Stimulated activated CD8-positive, alpha-beta memory T cell treated with anti-CD3 and anti-CD28 coated beads, Interleukin-7, amount 100 ng/mL, for 48 hours (primary cell): ENCODE data around the gene C22orf15.
A peak's percentile ranks its signal among the peaks of the same experiment; 100 is the strongest.
"Not testable (repeated sequence)": the region's sequence is repeated elsewhere in the genome, so short reads cannot be mapped to it uniquely, and the experiment has no call there.

Experiments
- DNase-seq, 2 donors: peaks; one replicate each; pipeline ENCODE4 v3.0.0-alpha.2; 2020; ENCODE audit warnings: low read depth in 1 of 2; ENCODE audit errors: extremely low read depth in 1 of 2

Gene C22orf15, protein sequence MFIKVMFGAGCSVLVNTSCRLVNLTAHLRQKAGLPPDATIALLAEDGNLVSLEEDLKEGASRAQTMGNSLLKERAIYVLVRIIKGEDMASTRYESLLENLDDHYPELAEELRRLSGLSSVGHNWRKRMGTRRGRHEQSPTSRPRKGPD

DNA sequence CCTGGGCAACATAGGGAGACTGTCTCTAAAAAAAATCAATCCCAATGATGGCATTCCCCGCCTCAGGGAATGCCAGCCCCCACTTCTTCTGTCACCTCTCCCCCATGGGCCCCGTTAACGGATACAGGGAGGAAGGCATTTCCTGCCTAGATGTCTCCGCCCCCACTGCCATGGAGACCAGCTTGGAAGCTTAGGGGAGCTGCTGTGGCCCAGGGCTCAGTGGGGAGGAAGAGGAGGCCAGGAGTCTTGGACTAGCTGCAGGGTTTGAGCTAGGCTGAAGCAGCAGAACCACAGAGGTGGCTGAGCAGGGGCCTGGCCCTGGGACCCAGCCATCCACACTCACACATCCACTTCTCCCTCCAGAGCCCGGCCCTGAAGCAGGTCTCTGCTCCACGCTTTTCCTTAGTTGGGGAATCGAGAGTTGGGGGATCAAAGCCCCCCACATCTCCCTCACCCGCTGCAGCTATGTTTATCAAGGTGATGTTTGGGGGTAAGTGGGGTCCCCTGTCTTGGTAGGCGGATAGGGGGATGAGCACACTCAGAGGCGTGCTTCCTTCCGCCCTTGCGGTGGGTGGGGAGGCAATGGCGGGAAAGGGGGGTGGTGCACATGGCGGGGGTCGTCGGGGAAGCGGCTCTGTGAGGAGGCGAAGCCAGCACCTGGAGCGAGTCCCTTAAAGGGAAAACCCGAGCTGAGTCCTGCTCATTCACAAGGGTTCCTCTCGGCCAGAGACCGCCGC is at the start of gene C22orf15:
TSS of gene C22orf15 (plus strand) at position 149 of the 737 bp plus-strand sequence. CDS start at position 466, 317 bp downstream.
- no peak for DNase-seq

DNA sequence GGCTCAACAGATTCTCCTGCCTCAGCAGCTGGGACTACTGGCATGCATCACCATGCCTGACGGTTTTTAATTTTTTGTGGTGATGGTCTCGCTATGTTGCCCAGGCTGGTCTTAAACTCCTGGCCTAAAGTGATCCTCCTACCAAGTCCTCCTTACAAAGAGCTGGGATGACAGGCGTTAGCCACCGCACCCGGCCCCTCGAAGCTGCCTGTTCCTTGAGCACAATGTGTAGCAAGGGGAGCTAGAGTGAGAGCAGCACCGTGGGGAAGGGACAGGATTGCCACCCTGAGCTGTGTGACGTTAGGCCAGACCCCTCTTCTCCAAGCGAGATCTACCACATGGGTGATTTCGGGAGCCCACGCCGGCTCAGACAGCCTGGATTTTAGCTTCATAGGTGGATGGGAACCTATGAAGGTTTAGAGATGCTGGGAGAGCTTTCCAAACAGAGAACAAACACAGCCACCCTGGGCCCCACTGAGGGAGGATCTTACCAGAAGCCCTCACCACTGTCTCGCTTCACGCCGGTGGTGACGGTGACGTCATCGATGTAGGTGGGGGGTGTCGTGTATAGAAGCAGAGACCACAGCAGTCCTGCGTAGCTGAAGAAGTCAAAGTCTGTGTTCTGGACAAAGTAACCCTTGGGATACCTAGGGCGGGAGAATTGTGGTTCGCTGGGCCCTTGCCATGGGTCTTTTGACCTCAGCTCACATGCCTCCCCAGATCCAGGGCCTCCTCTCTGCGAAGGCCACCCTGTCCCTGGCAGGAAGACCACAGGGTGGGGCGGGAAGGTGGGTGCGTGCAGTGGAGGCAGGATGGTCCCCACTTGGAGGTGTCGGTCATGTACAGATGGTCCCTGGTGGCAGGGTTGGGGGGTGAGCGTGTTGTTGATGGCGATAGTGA is 48.8 kb upstream of the C22orf15 start:
- peak in 1 of 2 donors; percentile 60 for DNase-seq

DNA sequence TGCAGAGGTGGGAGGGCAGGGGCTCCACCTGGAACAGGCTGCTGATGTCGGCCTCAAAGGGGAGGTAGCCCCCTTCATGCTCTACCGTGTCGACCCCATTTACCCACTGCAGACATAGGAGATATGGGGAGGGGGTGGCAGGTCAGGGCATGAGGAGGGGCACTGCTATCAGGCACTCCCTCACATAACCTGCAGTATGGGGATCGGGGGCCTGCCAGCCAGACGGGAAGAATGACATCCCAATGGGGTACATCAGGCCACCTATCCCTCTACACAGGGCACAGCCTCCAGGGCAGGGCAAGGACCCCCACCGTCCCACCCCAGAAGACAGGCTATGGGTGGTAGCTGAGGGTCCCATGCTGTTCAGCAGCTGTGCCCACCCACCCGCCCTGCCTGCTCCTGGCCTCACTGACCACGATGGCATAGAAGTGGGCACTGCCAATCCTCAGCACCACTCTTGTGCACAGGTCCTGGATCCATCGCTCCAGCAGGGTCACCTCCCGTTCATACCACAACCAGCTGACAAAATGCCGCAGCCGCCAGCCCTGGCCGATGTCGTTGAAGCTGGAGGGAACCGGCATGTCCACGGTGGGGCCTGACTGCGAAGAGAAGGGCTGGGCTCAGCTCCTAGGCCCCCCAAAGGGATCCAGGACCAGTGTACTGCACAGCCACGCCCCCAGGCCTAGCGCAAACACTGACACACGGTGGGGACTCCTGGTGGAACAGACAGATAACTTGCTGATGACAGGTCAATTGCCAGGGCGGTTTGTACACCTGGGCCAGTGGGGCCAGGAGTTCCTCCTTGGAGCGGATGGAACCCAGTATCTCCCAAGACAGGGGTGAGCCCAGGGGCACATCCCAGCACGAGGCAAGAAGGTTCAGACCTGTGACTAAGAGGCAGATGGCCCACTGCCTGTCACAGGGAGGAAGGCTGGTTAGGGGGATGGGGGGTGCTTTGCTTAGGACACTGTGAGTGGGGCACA is 47.9 kb upstream of the C22orf15 start:
- no peak for DNase-seq

DNA sequence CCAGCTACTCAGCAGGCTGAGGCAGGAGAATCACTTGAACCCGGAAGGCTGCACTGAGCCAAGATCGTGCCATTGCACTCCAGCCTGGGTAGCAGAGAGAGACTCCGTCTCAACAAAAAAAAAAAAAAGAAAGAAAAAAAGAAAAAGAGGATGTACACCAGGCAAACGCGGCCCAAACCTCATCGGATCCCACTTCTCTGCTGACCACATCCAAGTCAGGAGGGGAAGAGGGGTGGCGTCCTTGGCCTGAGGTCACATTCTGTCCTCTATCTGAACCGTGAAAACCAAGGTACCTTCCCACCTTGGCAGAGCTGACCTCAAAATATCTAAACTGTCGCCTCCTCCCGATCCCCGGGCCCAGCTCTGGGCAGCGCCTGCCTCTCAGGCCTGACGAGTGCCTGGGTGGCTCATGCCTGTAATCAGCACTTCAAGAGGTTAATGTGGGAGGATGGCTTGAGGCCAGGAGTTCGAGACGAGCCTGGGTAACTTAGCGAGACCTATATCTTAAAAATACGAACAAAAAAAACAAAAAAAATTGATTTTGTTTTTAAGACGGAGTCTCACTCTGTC is 46.9 kb upstream of the C22orf15 start:
- no peak for DNase-seq

DNA sequence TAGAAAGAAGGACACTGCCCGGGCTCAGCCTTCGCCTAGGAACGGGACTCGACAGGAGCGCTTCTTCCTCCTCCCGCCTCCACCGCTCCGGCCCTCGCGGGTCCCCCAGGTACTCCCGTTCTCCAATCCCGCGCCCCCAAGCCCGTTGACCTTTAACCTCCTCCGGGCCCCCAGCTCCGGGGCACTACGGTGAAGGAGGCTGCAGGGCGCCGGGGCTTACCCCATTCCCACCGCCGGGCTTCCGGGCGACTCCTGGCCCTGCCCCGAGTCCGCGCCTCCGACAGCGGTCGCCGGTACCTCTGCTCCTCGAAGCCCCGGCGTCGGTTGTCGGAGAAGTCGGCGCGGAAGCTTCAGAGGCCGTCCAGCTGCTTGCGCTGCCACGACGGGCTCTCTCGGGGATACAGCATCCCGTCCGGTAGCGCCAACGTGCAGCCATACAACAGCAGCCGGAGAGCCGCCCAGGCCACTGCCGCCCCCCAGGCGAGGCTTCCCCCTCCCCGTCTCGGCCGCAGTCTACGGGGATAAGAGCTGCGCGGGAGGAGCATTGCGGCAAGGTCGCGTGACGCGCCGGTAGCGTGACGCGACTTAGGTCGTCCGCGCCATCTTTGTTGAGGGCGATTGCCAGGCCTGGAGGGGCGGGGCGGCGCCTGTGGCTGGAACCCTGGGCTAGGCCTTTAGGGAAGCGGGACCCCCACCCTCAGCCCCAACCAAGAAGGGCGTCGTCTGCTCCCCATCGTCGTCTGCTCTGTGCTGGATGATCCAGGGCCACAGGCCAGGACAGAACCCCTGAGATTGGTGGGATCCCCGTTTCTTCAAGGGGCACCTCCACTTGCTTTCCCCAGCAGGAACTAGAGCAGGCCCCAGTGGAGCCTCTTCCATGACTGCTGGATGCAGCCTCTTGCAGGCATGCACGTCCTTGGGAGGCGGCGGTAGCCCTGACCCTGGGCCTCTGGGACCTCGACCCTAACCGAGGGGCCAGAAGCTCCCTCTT is 45.7 kb upstream of the C22orf15 start:
- peak; percentile 59 to 68 for DNase-seq

DNA sequence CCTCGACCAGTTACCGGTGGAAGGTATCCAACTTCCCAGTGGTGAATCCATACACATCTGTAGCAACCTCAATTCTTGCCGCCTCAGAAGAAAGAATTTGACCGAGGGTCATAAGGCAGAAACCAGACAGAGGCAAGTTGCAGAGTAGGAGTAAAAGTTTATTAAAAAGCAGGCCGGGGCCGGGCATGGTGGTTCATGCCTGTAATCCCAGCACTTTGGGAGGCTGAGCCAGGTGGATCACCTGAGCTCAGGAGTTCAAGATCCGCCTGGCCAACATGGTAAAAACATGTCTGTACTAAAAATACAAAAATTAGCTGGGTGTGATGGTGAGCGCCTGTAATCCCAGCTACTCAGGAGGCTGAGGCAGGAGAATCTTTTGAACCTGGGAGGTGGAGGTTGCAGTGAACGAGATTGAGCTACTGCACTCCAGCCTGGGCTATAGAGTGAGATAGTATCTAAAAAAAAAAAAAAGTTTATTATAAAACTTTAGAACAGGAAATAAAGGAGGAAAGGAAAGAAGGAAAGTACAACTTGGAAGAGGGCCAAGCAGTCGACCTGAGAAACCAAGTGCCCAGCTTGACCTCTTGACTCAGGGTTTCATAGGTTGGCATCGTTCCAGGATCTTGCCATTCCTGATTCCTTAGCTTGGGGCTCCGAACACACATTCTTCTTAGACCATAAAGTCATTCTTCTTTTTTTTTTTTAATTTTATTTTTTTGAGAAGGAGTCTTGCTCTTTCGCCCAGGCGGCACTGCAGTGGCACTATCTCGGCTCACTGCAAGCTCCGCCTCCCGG is 44.2 kb upstream of the C22orf15 start:
- no peak for DNase-seq

DNA sequence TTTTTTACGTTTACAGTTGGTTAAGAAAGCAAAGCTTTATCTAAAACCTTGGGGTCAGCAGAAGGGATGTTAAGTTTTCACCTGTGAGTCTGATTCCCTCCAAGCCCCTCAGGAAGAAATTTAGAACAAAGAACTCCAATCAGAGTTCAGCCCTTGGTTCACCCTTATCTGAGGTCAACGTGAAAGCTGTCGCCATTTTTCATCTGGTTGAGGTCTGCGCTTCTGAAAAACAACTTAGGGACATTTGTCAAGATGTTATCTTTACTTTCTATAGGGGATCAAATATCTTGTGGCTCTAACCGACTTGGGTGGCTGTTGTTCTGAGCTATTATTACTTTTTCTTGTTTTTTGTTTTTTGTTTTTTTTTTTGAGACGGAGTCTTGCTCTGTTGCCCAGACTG is 41.9 kb upstream of the C22orf15 start:
- DNase-seq = no peak

DNA sequence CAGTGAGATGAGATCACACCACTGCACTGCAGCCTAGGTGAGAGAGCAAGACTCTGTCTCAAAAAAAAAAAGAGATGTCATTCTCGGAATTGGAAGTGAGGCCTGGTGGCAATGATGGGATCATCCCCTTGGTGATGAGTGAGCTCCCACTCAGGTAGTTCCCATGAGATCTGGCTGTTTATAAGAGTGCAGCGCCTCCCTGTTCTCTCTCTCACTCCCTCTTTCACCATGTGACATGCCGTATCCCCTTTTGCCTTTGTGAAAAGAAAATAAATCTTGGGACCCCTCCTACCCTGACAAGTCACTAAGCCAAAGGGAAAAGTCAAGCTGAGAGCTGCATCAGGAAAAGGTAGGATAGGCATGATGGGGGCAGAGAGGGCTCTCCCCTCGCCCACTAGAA is 40.6 kb upstream of the C22orf15 start:
- DNase-seq = no peak

DNA sequence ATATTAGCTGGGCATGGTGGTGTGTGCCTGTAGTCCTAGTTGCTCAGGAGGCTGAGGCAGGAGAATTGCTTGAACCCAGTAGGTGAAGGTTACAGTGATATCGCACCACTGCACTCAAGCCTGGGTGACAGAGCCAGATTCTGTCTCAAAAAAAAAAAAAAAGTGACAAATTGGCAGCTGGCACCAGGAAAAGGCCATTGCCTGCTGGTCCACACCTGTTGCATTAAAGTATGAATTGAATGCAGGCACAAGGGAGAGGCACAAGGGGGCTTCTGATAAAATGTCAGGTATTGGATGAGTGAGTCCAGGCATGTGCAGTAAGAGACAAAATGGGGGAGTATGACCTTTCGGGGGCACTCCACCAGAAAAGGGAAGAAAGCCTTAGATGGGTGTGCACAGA is 40.1 kb upstream of the C22orf15 start:
- no peak for DNase-seq

DNA sequence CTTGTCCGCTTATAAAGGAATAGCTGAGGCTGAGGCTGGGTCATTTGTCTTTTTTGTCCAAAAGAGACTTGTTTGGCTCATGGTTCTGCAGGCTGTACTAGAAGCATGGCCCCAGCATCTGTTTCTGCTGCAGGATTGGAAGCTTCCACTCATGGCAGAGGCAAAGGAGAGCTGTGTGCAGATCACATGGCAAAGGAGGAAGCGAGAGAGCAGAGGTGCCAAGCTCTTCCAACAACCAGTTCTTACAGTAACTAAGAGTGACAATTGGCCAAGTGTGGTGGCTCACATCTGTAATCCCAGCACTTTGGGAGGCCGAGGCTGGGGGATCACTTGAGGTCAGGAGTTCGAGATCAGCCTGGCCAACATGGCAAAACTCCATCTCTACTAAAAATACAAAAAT is 34.7 kb upstream of the C22orf15 start:
- DNase-seq = not testable (repeated sequence)

DNA sequence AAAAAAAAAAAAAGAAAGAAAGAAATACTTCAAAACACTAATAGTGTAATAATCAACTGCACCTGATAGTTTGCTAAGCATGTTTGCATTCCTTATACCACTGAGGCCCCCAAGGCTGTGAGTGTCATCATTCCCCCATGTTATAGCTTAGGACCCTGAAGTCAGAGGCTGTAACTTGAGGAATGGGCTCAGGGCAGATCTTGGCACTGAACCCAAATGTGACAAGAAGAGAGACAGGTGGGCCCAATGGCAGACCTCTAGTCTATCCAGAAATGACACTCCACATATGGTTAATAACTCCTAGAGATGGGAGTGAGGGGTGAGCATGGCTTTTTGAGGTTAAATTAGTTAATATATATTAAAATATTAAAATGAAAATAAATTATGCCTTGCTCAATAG is 25.1 kb upstream of the C22orf15 start:
- no peak for DNase-seq

DNA sequence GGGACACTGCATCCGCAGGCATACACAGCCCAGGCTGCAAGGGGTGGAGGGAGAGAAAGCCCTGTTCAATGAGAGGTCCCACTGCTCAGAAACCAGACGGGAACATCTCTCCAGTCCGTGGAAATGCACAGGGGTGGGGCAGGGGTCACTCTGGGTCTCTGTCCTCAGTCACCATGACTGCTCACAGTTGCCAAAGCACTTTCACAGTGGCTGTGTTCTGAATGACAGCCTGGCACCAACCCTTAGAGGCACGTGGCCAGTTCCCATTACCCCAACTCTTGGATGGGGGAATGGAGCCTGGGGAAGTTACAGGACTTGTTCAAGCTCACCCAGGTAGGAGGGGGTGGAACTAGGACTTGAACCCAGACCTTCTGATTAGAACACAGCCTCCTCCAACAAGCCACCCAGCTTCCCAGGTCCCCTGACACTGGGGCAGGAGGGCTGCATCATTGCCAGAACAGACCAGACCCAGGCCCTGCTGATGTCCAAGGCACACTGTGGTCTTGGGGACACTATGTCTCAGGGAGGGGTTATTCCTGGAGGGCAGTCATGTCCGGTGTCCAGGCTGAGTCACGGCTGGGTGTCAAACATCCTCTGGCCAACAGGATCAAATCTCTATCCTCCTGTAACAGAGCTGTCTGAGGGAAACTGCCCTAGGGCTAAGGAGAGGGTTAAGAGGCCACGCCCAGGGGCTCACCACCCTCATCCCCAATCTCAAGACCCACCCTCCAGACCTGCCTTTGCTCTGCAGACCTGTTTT is 20.1 kb upstream of the C22orf15 start:
- DNase-seq = no peak

DNA sequence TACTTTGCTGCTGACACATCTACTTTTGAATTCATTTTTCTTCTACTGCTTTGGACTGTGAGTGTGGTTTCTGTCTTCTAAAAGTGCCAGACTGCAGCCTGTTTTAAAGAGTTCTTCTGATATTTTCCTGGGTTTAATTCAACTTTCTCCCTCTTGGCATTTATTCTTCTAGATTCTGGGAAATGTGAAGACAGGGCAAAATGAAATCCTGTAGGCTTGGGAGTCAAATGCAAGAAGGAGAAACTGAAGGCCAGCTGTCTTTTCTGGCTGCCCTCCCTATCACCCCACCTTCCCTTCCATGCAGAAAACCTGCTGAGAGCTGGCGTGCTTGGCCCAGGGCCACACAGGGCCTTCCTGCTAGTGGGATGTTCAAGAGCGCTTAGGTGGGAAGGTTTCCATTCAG is 19.5 kb upstream of the C22orf15 start:
- DNase-seq = no peak

DNA sequence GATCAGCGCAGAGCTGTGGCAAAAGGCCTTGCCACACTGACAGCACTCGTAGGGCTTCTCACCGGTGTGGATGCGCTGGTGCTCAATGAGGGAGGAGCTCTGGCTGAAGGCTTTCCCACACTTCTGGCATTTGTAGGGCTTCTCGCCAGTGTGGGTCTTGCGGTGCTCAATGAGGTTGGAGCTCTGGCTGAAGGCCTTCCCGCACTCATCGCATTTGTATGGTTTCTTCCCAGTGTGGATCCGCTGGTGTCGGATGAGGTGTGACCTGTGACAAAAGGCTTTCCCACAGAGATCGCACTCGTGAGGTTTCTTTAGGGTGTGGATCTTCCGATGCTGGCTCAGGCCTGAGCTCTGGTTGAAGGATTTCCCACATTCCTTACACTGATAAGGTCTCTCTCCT is 18.8 kb upstream of the C22orf15 start:
- DNase-seq = no peak

DNA sequence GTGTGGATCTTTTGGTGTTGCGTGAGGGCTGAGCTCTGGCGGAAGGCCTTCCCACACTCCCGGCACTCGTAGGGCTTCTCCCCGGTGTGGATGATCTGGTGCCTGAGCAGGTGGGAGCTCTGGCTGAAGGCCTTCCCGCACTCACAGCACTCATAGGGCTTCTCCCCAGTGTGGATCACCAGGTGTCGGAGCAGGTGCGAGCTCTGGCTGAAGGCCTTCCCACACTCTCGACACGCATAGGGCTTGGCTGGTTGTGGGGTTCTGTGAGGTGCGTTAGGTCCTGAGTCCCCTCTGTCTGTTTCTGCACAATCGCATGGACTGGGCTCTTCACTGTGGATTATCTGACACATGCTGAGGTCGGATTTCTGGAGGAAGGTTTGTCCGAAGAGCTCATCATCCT is 18.3 kb upstream of the C22orf15 start:
- no peak for DNase-seq

DNA sequence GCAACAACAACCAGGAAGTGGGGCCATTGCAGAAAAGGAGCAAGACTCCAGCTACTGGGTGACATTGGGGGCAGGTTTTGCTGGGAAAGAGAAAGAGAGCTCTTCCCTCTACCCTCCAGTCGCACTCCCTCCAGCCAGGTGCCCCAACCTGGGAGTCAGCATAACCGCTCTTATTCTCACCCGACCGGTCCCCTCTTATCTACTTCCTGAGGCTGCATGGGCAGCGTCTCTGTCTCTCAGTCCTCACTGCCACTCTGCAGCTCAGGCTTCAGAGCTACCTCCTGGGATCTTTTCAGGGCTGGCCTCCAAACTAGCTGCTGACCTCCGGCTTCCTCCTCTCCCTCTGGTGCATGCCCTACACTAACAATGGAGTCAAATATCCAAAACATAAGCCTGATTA is 17.0 kb upstream of the C22orf15 start:
- DNase-seq = no peak

DNA sequence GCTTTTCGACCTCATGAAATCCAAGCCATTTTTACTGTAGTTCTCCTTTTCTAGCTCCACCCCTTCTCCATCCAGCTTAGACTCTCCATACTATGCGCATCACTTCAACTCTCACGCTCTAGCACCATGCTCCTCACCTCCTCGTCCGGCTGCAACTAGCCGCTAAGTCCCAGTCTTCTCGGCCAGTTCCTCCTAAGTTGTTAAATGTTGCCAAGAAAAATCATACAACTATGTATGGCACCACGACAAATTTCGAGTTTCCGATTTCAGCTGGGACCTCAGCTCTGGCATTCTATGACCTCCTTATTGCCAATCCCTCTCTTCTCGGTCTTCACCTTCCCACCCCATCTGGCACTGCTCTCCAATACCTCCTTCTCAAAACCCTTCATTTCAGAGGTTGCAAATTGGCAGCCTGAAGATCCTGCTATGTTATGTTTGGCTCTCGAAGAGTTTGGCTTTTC is 12.9 kb upstream of the C22orf15 start:
- DNase-seq = no peak

DNA sequence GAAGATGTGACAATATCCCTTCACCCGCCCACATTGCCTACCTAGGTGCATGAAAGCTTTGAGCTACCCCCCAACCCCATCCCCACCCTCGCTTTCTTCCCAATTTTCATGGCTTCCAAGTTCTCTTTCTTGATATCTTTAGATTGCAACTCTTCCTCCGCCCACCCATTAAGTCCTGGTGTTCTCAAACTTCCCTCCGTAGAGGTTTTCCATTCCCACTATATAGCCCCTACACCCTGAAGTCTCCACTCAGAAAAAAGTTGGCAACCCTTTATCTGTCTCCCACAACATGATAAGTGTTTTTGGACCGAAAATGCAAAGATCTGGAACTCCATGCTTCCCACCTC is 12.4 kb upstream of the C22orf15 start:
- DNase-seq = no peak
